ENCODE data around the gene MMEL1.

MMEL1 gene

DNA sequence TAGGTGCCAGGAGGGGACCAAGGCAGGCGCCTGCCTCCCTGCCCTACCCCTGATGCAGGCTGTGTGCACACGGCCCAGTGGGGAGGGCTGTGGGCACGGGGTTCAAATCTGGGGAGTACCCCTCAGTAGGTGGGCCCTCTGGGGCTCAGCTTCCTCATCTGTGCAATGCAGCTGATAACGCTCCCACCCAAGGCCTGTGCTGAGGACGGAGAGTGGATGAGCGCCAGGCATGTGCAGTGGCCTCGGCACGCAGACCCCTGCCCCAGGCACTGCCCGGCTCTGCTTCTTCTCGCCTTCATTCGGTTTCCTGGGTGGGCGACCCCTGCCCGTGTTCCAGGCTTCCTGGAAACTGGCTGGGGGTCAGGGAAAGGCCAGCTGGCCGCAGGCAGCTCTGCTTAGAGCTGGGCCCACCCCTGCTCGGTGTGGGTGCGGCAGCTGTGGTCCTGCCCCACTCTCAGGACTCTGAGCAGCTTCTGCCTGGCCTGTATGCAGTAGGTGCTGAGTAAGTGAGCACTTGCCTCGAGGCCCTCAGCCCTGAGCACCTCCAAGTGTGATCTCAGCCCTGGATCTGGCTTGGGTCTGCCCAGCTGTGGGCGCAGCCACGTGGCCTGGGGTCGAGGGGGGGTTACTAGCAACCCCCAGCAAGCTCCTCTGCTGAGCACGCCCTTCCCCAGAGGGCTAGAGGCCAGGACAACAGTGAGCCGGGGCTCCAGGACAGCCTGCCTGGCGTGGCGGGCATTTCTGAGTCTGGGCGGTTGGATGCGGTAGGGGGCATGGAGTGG lies 88.5 kb downstream of the MMEL1 start:
- no peak for DNase-seq (ENCODE audit: low spot score)

DNA sequence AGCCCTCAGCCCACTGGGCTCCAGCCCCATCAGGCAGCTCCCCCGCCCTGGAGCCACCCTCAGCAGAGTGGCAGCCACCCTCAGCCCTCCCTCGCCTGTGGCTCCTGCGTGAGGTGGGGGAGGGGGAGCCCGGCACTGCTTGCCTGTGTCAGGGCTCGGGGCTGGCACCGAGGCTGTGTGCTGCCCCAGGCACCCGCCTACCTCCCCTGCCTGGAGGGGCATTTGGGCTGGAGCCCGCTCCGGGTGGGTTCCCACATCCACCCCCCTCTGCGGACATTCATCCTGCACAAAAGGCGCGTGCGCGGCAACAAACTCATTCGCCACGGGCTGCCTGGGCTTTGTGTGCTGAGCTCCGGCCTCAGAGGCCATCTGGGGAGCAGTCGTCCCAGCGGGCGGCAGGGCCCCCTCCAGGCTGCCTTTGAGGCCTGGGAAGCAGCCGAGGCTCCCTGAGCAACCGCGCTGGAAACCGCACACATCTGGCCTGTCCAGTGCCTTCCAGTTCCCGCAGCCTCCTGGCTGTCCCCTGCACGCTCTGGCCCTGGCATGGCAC lies 89.2 kb downstream of the MMEL1 start:
- DNase-seq (ENCODE audit: low spot score), result no peak

DNA sequence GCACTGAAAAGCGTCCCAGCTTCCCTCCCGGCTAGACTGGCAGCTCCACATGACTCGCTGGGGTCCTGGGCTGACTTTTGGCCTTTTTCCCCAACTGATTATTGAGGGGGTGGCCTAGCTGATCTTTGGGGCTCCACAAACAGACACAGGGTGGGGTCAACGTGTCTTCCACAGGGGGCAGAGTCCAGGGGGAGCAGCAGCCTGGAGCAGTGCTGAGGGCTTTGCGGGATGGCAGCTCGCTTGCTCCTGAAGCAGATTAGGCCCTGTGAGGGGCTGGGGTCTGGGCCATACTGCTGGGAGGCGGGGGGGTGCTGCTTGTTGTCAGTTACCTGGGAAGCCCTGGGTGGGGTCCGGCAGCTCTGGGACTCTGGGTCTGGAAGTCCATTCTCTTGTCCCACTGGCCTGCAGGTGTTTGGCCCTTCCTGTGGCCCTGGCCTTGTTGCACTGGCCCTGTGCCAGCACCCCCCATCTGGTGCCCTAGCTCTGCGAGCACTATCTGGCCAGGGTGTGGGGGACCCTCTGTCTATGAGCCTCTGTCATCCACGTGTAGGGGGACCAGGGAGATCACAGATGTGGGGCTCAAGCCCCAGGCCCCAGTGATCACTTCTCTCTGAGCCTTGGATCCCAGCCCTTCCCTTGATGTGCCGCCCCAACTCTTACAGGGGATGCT lies 90.4 kb downstream of the MMEL1 start:
- no peak for DNase-seq (ENCODE audit: low spot score)

DNA sequence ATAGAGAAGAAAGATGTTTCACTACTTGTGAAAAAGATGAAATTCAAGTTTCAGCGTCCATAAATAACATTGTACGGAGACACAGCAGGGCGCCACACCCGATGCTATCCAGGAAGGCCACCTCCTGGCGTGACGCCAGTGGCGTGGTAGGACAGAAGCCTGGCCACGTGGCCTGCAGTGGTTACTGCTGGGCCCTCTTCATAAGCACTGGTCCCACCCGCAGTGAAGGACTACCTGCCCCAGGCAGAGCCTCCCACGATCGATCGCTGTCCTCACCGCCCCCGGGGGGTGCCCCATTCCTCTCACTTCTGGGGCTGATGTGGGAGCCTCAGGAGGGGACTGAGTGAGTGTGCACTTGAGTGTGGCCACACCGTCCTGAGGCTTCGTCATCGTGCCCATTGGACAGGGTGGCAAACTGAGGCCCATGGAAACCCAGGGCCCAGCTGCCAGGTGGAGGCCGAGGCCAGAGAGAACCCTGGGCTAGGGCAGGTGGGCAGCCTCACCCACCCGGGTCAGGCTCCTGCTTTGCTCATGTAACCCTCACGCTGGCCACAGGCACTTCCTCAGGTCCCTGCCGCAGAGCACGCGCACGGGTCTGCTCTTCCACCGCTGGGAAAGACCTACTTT lies 91.1 kb downstream of the MMEL1 start:
- no peak for DNase-seq (ENCODE audit: low spot score)

DNA sequence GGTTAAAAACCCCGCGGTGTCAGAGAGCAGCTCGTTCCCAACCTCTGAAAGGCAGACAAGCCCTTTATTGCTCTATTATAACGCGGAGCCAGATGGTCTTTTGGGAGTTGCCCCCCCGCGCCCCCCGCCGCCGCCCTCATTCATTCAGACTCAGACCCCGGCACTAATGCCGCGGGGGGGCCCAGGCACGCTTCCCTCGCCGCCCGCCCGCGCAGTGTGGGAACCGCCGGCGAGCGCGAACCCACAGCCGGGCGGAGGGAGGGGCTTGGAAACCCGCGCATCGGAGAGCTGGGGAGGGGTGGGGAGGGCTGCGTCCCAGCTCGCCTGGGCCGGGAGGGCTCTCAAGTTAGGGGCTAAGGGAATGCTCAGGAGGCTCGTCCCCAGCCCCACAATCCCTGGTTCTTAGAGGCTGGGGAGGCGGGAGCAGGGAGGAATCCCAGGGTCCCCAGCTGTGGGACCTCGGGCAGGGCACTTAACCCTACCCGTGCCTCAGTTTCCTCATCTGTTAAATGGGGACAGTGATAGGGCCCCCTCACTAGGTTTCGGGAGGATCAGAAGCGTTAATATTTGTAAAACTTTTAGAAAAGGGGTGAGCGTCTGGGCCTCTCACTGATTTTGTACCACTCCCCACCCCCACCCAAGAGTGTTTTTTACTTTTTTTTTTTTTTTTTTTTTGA lies 91.9 kb downstream of the MMEL1 start:
- no peak for DNase-seq (ENCODE audit: low spot score)
